ENCODE data around the gene DPAGT1. TPM values are rescaled to one million over a fixed set of nuclear protein-coding genes. Genes with fewer than 3 reads are reported as not detected.

DPAGT1 gene
- polyA plus RNA-seq, 1 donor from 2014 or later = 34.7 TPM

DNA sequence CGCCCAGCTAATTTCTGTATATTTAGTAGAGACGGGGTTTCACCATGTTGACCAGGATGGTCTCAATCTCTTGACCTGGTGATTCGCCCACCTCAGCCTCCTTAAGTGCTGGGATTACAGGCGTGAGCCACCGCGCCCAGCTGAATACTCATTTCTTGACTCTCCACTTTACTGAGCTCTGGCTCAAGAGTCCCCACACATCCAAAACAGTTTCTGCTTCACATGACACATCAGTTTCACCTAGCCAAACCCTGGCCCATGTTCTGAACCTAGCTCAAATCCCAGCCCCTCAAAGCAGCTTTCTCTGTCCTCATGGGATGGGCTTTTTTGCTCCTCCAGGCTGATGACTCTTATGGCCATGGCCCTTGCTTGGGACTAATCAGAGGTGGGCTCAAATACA, 54.4 kb downstream of the DPAGT1 start:
- Mint-ChIP-seq H3K4me3 (no peak overlapping the region), H3K27me3 (no peaks in the 10 kb centered on the region), H3K4me1 (peaks cover 0 to 13% (median 9%) of the 10 kb centered on the region in 3 donors), H3K9me3 (no peaks in the 10 kb centered on the region), H3K36me3 (peaks cover 11% of the 10 kb centered on the region), H3K27ac (no peak overlapping the region)

Other genes with a start within 250 kb of the DPAGT1 start
- gene CXCR5, start 218.0 kb downstream of the DPAGT1 start, polyA plus RNA-seq = 93.4 TPM
- 2.8 TPM for gene BCL9L, start 175.9 kb downstream of the DPAGT1 start, polyA plus RNA-seq
- gene UPK2, start 145.6 kb downstream of the DPAGT1 start, polyA plus RNA-seq = not detected
- gene FOXR1, start 130.1 kb downstream of the DPAGT1 start, polyA plus RNA-seq = not detected
- gene CENATAC, start 103.7 kb downstream of the DPAGT1 start, polyA plus RNA-seq = 11.2 TPM
- 4,856 TPM for gene RPS25, start 83.5 kb downstream of the DPAGT1 start, polyA plus RNA-seq
- gene TRAPPC4, start 83.1 kb downstream of the DPAGT1 start, polyA plus RNA-seq = 81.5 TPM
- 10.9 TPM for gene SLC37A4, start 71.0 kb downstream of the DPAGT1 start, polyA plus RNA-seq
- gene HYOU1, start 44.6 kb downstream of the DPAGT1 start, polyA plus RNA-seq = 16.4 TPM
- 52.6 TPM for gene VPS11, start 34.0 kb downstream of the DPAGT1 start, polyA plus RNA-seq
- gene HMBS, start 17.0 kb downstream of the DPAGT1 start, polyA plus RNA-seq = 24.8 TPM
- gene C2CD2L, start 5.5 kb upstream of the DPAGT1 start, polyA plus RNA-seq = 5.6 TPM
- gene HINFP, start 19.7 kb upstream of the DPAGT1 start, polyA plus RNA-seq = 12.9 TPM
- not detected for gene ABCG4, start 47.2 kb upstream of the DPAGT1 start, polyA plus RNA-seq
- gene NLRX1, start 66.9 kb upstream of the DPAGT1 start, polyA plus RNA-seq = 5.6 TPM
- gene NHERF4, start 83.6 kb upstream of the DPAGT1 start, polyA plus RNA-seq = not detected
- gene CBL, start 104.5 kb upstream of the DPAGT1 start, polyA plus RNA-seq = 10.0 TPM
- 1.3 TPM for gene MCAM, start 215.3 kb upstream of the DPAGT1 start, polyA plus RNA-seq
- gene RNF26, start 232.7 kb upstream of the DPAGT1 start, polyA plus RNA-seq = 41.1 TPM
- not detected for gene C1QTNF5, start 239.0 kb upstream of the DPAGT1 start, polyA plus RNA-seq
- not detected for gene MFRP, start 244.9 kb upstream of the DPAGT1 start, polyA plus RNA-seq

Data from IgD-negative memory B cell (primary cell).